A673 (cell line): ENCODE measurements around the gene PHETA1. TPM values are rescaled to one million over a fixed set of nuclear protein-coding genes. Genes with fewer than 3 reads are reported as not detected.

Source experiments
- BruUV-seq: library from RNA; stranded (reverse); fragments of 400-500 nt; replicated peaks from 2 replicates; lab custom pipeline; 2021; lab: Mats Ljungman, UMichigan
- CTCF ChIA-PET: fragments of 300-600 bp; sonication (Branson Sonifier 250); formaldehyde crosslinking; loops from one replicate; lab custom pipeline; 2022; ENCODE audit warnings: antibody characterized with exemption; lab: Charles Lee
- POLR2A ChIA-PET: fragments of 300-600 bp; sonication (Branson Sonifier 250); formaldehyde crosslinking; loops from one replicate; lab custom pipeline; 2022; ENCODE audit warnings: antibody characterized with exemption; ENCODE audit not compliant: low non-redundant PET; lab: Charles Lee
- DNase-seq: peaks from one replicate; pipeline ENCODE4 v3.0.0-alpha.2; 2015; ENCODE audit warnings: low spot score
- H3K27ac ChIP-seq: fragments of 200-600 bp; sonication (generic); 2 replicates; pipeline ENCODE4 v1.5.1; 2016; ENCODE audit warnings: mixed run types, low read depth, mild to moderate bottlenecking, mixed read lengths, antibody characterized with exemption, low read length; ENCODE audit not compliant: poor library complexity, severe bottlenecking
- H3K27me3 ChIP-seq: fragments of 200-600 bp; sonication (generic); replicated peaks from 2 replicates; pipeline ENCODE4 v1.6.1; 2017; ENCODE audit warnings: mixed run types, low read depth, mild to moderate bottlenecking, mixed read lengths, antibody characterized with exemption, low read length; ENCODE audit not compliant: insufficient read depth, poor library complexity
- H3K36me3 ChIP-seq: fragments of 200-600 bp; sonication (generic); 2 replicates; pipeline ENCODE4 v1.6.1; 2016; ENCODE audit warnings: mixed run types, mild to moderate bottlenecking, mixed read lengths, antibody characterized with exemption, low read length; ENCODE audit not compliant: insufficient read depth, poor library complexity, severe bottlenecking
- H3K4me1 ChIP-seq: fragments of 200-600 bp; sonication (generic); 2 replicates; pipeline ENCODE4 v1.6.1; 2017; ENCODE audit warnings: mixed run types, mild to moderate bottlenecking, mixed read lengths, antibody characterized with exemption, low read length; ENCODE audit not compliant: insufficient read depth, poor library complexity, severe bottlenecking
- H3K4me3 ChIP-seq: fragments of 200-600 bp; sonication (generic); 2 replicates; pipeline ENCODE4 v1.5.1; 2016; ENCODE audit warnings: low read depth, mixed run types, mild to moderate bottlenecking, mixed read lengths, low read length; ENCODE audit not compliant: poor library complexity, severe bottlenecking
- H3K9me3 ChIP-seq: fragments of 200-600 bp; sonication (generic); 2 replicates; pipeline ENCODE4 v1.6.1; 2016; ENCODE audit warnings: mixed run types, low read depth, mild to moderate bottlenecking, mixed read lengths, antibody characterized with exemption, low read length; ENCODE audit not compliant: poor library complexity, severe bottlenecking
- EZH2 ChIP-seq: fragments of 200-600 bp; sonication (generic); IDR thresholded peaks from 2 replicates; pipeline ENCODE4 v1.6.1; 2017; ENCODE audit warnings: borderline replicate concordance, low read depth, mild to moderate bottlenecking, mixed read lengths, antibody characterized with exemption, low read length; ENCODE audit not compliant: poor library complexity, severe bottlenecking
- intact Hi-C: fragments of 100-400 bp; cut with micrococcal nuclease; formaldehyde crosslinking; loops from one replicate; pipeline ENCODE4 v1.10.0; 2022; ENCODE audit not compliant: unreplicated experiment
- total RNA-seq: library from RNA; stranded (reverse); gene quantifications from 2 replicates; pipeline ENCODE4 v1.2.3, GENCODE V29; 2021
- TF ChIP-seq, protein P1 (sequence below): fragments of 300-800, 200-600 bp; sonication (generic); conservative IDR thresholded peaks from 2 replicates; pipeline ENCODE4 v1.5.1; 2017; ENCODE audit warnings: low read depth, mild to moderate bottlenecking, antibody characterized with exemption, low read length, moderate library complexity, mixed read lengths

PHETA1 gene
- total RNA-seq, 1 experiment from 2014 or later: 5.7 TPM

DNA sequence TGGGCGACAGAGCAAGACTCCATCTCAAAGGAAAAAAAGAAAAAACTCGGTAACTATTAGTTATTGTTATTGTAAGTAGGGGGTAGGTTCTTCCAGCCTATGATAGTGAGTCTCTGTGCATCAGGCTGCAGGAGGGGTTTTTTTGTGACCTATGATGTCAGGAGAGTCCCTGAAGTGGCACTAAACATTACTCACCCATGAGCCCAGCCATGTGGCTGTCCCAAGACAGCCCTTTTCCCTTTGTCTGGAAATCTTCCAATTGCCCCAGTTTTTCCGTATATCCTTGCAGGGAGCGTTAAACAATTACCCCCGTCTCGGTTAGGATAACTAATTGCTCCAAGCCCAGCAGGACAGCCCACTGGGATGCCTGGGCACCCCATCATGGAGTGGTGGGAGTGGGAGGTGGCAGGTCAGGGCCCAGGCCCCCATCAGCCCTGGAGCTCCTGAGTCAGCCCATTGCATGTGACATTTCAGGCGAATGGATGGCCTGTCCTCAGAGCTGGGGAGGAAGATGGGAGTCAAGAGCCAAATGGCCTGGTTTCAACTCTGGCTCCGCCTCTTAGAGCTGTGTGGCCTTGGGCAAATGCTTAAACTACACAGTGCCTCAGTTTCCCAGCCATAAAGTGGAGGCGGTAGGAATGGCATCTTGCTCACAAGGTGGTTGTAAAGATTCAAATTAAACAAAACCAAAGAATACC lies 16.4 kb downstream of the PHETA1 start:
- no TSS peak for BruUV-seq
- Histone ChIP-seq H3K27me3 (no peaks in the 10 kb centered on the region), H3K9me3 (peaks cover 8% of the 10 kb centered on the region), H3K4me1 (no peaks in the 10 kb centered on the region), H3K4me3 (no peak overlapping the region), H3K36me3 (no peaks in the 10 kb centered on the region), H3K27ac (no peak overlapping the region)
- CTCF ChIA-PET: interaction anchor here (0.6 kb wide), 2 partner anchors 18 to 840 kb away, joined by 6 read pairs; no protein-coding TSS in a partner anchor
- no peak for DNase-seq
- POLR2A ChIA-PET: no interaction called here
- TF ChIP-seq, protein P1, sequence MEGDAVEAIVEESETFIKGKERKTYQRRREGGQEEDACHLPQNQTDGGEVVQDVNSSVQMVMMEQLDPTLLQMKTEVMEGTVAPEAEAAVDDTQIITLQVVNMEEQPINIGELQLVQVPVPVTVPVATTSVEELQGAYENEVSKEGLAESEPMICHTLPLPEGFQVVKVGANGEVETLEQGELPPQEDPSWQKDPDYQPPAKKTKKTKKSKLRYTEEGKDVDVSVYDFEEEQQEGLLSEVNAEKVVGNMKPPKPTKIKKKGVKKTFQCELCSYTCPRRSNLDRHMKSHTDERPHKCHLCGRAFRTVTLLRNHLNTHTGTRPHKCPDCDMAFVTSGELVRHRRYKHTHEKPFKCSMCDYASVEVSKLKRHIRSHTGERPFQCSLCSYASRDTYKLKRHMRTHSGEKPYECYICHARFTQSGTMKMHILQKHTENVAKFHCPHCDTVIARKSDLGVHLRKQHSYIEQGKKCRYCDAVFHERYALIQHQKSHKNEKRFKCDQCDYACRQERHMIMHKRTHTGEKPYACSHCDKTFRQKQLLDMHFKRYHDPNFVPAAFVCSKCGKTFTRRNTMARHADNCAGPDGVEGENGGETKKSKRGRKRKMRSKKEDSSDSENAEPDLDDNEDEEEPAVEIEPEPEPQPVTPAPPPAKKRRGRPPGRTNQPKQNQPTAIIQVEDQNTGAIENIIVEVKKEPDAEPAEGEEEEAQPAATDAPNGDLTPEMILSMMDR: no peak
- TF ChIP-seq EZH2: no peak
- intact Hi-C loops: no loop called here

DNA sequence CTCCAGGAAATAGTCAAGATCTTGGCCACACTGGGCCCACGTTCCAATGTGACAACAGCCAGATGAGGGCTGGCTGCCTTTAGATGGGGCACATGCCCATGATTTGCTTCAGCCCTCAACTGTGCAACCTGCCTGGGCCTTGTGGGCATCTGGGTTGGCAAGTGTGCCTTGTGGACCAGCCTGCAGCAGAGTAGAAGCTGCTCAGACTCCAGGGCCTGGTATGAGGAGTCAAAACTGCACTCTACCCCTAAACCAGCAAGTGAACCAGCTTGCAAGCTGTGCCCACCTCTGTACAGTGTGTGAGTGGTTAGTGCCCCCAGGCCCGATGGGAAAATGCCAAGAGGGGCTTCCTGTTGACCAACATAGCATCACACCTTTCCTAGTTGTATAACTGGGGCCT lies 17.9 kb downstream of the PHETA1 start:
- no peak for DNase-seq
- no peak for TF ChIP-seq EZH2
- TF ChIP-seq, protein P1: no peak
- CTCF ChIA-PET: no interaction called here
- Histone ChIP-seq H3K27me3 (no peaks in the 10 kb centered on the region), H3K36me3 (no peaks in the 10 kb centered on the region), H3K4me3 (no peak overlapping the region), H3K9me3 (peaks cover 8% of the 10 kb centered on the region), H3K4me1 (no peaks in the 10 kb centered on the region), H3K27ac (no peak overlapping the region)
- POLR2A ChIA-PET: no interaction called here
- no TSS peak for BruUV-seq
- intact Hi-C loops: no loop called here

DNA sequence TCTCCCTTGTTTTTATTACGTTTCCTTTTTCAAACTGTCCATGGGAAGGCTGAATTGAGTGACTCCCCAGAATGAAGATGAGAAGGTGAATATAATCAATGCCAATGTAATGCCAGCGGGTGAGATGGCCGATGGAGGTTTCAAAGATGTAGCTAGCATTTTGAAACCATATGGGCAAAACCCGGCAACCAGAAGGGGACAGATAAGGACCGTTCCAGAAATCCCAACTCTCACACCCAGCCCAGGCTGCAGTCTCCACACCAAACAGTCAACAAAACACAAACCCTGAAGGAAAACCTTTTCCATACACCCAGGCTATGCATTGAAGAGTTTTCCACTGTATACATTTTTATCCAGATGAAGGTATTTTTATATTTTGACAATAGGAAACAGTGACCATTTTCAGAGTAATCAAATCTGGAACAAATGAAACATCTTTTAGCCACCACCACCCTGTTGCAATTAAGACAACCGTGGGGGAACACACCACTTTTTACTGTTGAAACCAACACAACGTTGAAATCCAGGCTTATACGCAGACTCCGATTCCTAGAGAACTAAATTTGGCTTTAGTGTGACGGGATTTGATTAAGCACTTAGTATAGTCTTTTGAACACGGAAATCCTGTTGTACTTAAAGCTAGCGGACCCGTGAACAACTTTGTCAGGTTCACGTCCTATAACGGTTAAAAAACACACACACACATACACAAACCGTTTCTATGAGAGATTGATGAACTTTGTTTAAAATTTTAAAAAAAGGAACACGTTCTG lies 19.0 kb downstream of the PHETA1 start:
- ChIA-PET POLR2A (no interaction called here), CTCF (no interaction called here)
- Histone ChIP-seq H3K36me3 (no peaks in the 10 kb centered on the region), H3K9me3 (peaks cover 8% of the 10 kb centered on the region), H3K4me1 (no peaks in the 10 kb centered on the region), H3K27ac (no peak overlapping the region), H3K4me3 (no peak overlapping the region), H3K27me3 (no peaks in the 10 kb centered on the region)
- no peak for TF ChIP-seq EZH2
- TF ChIP-seq, protein P1: no peak
- no TSS peak for BruUV-seq
- no peak for DNase-seq
- intact Hi-C loops: no loop called here
